GF-D8 (cell line): Measurements from ENCODE around the gene ASCL2.

Experiments used
- DNase-seq: peaks from one replicate; lab custom pipeline; 2025; lab: John Stamatoyannopoulos, UW

Gene ASCL2

GRCh38 chr11:2308713-2309112 lies 38.3 kb upstream of the ASCL2 start:
- no peak for DNase-seq

GRCh38 chr11:2307501-2308331 lies 37.3 kb upstream of the ASCL2 start:
- no peak for DNase-seq

GRCh38 chr11:2306877-2307500 lies 36.6 kb upstream of the ASCL2 start:
- DNase-seq = no peak

GRCh38 chr11:2306452-2306823 lies 36.0 kb upstream of the ASCL2 start:
- no peak for DNase-seq

- DNase-seq = no peak
Observed at GRCh38 chr11:2305788-2306451, 35.5 kb upstream of the ASCL2 start.

GRCh38 chr11:2305140-2305778 lies 34.9 kb upstream of the ASCL2 start:
- no peak for DNase-seq

- no peak for DNase-seq
Observed at GRCh38 chr11:2304506-2305139, 34.2 kb upstream of the ASCL2 start.

GRCh38 chr11:2303627-2304505 lies 33.5 kb upstream of the ASCL2 start:
- no peak for DNase-seq

GRCh38 chr11:2302896-2303626 lies 32.7 kb upstream of the ASCL2 start:
- no peak for DNase-seq

- no peak for DNase-seq
Observed at GRCh38 chr11:2302306-2302895, 32.0 kb upstream of the ASCL2 start.

- peak; percentile 92 for DNase-seq
Observed at GRCh38 chr11:2301631-2302305, 31.4 kb upstream of the ASCL2 start, which contains the start of the genes C11orf21 and TSPAN32. Gene C11orf21 (minus strand): TSS chr11:2301918. CDS start chr11:2301808, 110 bp downstream. Gene TSPAN32 (plus strand): TSS chr11:2302013. CDS start chr11:2302150, 137 bp downstream.

- peak; percentile 30 for DNase-seq
Observed at GRCh38 chr11:2300936-2301630, 30.7 kb upstream of the ASCL2 start.

- DNase-seq = peak; percentile 25
Observed at GRCh38 chr11:2300290-2300935, 30.0 kb upstream of the ASCL2 start.

GRCh38 chr11:2299773-2300172 lies 29.4 kb upstream of the ASCL2 start:
- DNase-seq = no peak

GRCh38 chr11:2298795-2299761 lies 28.7 kb upstream of the ASCL2 start:
- no peak for DNase-seq

GRCh38 chr11:2298131-2298794 lies 27.9 kb upstream of the ASCL2 start:
- DNase-seq = no peak
